HEK293 (cell line): Measurements from ENCODE around the gene CDCA3.

Experiments used
- CTCF ChIA-PET: fragments of 350-600 bp; formaldehyde crosslinking; extraction: SDS; loops from one replicate; lab custom pipeline; 2021; ENCODE audit warnings: antibody characterized with exemption; lab: Yijun Ruan, JAX
- POLR2A ChIA-PET: fragments of 300-600 bp; formaldehyde crosslinking; extraction: SDS; loops from one replicate; lab custom pipeline; 2020; ENCODE audit warnings: antibody characterized with exemption, inconsistent platforms; lab: Yijun Ruan, JAX
- H3K27ac ChIP-seq: fragments of 200-500 bp; sonication (Bioruptor generic); 2 replicates; pipeline ENCODE4 v1.5.1; 2014; ENCODE audit warnings: low read depth, low read length, control low read depth, inconsistent platforms; ENCODE audit errors: extremely low read depth
- H3K36me3 ChIP-seq, 2 experiments: fragments of 200-500 bp in 1 of 2; sonication (Bioruptor generic) in 1 of 2; 1 replicate in 1 of 2; 2 replicates in 1 of 2; pipeline ENCODE4 v1.5.1; 2014 to 2017; ENCODE audit warnings: inconsistent platforms in 2 of 2, low read length in 2 of 2; ENCODE audit not compliant: control insufficient read depth in 2 of 2, insufficient read depth in 1 of 2
- H3K4me1 ChIP-seq: fragments of 200-500 bp; sonication (Bioruptor generic); 2 replicates; pipeline ENCODE4 v1.5.1; 2014; ENCODE audit warnings: mild to moderate bottlenecking, low read length, inconsistent platforms; ENCODE audit not compliant: control insufficient read depth, insufficient read depth
- H3K4me3 ChIP-seq: 2 replicates; pipeline ENCODE4 v1.5.1; 2011; ENCODE audit warnings: low read depth, mild to moderate bottlenecking, control low read depth, low read length, moderate library complexity
- H3K9me3 ChIP-seq: fragments of 200-500 bp; sonication (Bioruptor generic); 2 replicates; pipeline ENCODE4 v1.5.1; 2014; ENCODE audit warnings: low read depth, low read length, inconsistent platforms; ENCODE audit not compliant: control insufficient read depth, insufficient read depth
- HOXA7 ChIP-seq: sonication (generic); formaldehyde crosslinking; IDR thresholded peaks from 2 replicates; pipeline ENCODE4 v1.8.1; 2022; ENCODE audit warnings: missing genetic modification reagents, borderline replicate concordance
- HOXD13 ChIP-seq: sonication (generic); formaldehyde crosslinking; IDR thresholded peaks from 2 replicates; pipeline ENCODE4 v1.8.0; 2022; ENCODE audit warnings: missing genetic modification reagents, borderline replicate concordance
- KLF1 ChIP-seq: fragments of 450-650 bp; formaldehyde crosslinking; IDR thresholded peaks from 2 replicates; pipeline ENCODE4 v1.5.1; 2016; ENCODE audit warnings: missing biosample characterization, missing genetic modification characterization
- PRDM2 ChIP-seq: fragments of 450-650 bp; formaldehyde crosslinking; IDR thresholded peaks from 2 replicates; pipeline ENCODE4 v1.5.1; 2016; ENCODE audit warnings: missing biosample characterization, missing genetic modification characterization, borderline replicate concordance
- PRDM6 ChIP-seq: fragments of 450-650 bp; formaldehyde crosslinking; IDR thresholded peaks from 2 replicates; pipeline ENCODE4 v1.5.1; 2017; ENCODE audit warnings: missing biosample characterization, missing genetic modification characterization
- REPIN1 ChIP-seq: fragments of 450-650 bp; formaldehyde crosslinking; IDR thresholded peaks from 2 replicates; pipeline ENCODE4 v1.5.1; 2017; ENCODE audit warnings: missing biosample characterization, missing genetic modification characterization, low read depth
- ZFP3 ChIP-seq: fragments of 450-650 bp; formaldehyde crosslinking; IDR thresholded peaks from 2 replicates; pipeline ENCODE4 v1.5.1; 2016; ENCODE audit warnings: low read depth, missing biosample characterization, missing genetic modification characterization
- ZNF133 ChIP-seq: fragments of 450-650 bp; formaldehyde crosslinking; IDR thresholded peaks from 2 replicates; pipeline ENCODE4 v1.5.1; 2016; ENCODE audit warnings: missing biosample characterization, missing genetic modification characterization
- ZNF155 ChIP-seq: fragments of 450-650 bp; formaldehyde crosslinking; IDR thresholded peaks from 2 replicates; pipeline ENCODE4 v1.5.1; 2016; ENCODE audit warnings: missing biosample characterization, missing genetic modification characterization
- ZNF16 ChIP-seq: fragments of 450-650 bp; formaldehyde crosslinking; IDR thresholded peaks from 2 replicates; pipeline ENCODE4 v1.5.1; 2016; ENCODE audit warnings: low read depth, missing biosample characterization, missing genetic modification characterization
- ZNF169 ChIP-seq: fragments of 450-650 bp; formaldehyde crosslinking; IDR thresholded peaks from 2 replicates; pipeline ENCODE4 v1.5.1; 2016; ENCODE audit warnings: missing biosample characterization, missing genetic modification characterization
- ZNF239 ChIP-seq: fragments of 450-650 bp; formaldehyde crosslinking; IDR thresholded peaks from 2 replicates; pipeline ENCODE4 v1.5.1; 2016; ENCODE audit warnings: missing biosample characterization, missing genetic modification characterization
- ZNF362 ChIP-seq: fragments of 450-650 bp; formaldehyde crosslinking; IDR thresholded peaks from 2 replicates; pipeline ENCODE4 v1.5.1; 2016; ENCODE audit warnings: missing biosample characterization, missing genetic modification characterization
- ZNF37A ChIP-seq: fragments of 450-650 bp; IDR thresholded peaks from 2 replicates; pipeline ENCODE4 v1.5.1; 2018; ENCODE audit warnings: missing biosample characterization, missing genetic modification characterization
- ZNF433 ChIP-seq: fragments of 450-650 bp; formaldehyde crosslinking; IDR thresholded peaks from 2 replicates; pipeline ENCODE4 v1.5.1; 2016; ENCODE audit warnings: missing biosample characterization, missing genetic modification characterization, low read depth
- ZNF621 ChIP-seq: fragments of 450-650 bp; formaldehyde crosslinking; IDR thresholded peaks from 2 replicates; pipeline ENCODE4 v1.5.1; 2017; ENCODE audit warnings: missing biosample characterization, missing genetic modification characterization
- ZNF677 ChIP-seq: fragments of 450-650 bp; IDR thresholded peaks from 2 replicates; pipeline ENCODE4 v1.5.0; 2018; ENCODE audit warnings: missing biosample characterization, mild to moderate bottlenecking, missing genetic modification characterization, moderate library complexity
- ZNF692 ChIP-seq: fragments of 450-650 bp; formaldehyde crosslinking; IDR thresholded peaks from 2 replicates; pipeline ENCODE4 v1.5.1; 2016; ENCODE audit warnings: missing biosample characterization, missing genetic modification characterization
- ZNF76 ChIP-seq: fragments of 450-650 bp; formaldehyde crosslinking; IDR thresholded peaks from 2 replicates; pipeline ENCODE4; 2016; ENCODE audit warnings: low read depth, missing biosample characterization, missing genetic modification characterization, borderline replicate concordance
- ZNF830 ChIP-seq: fragments of 450-650 bp; IDR thresholded peaks from 2 replicates; pipeline ENCODE4 v1.5.0; 2018; ENCODE audit warnings: missing biosample characterization, missing genetic modification characterization, low read depth, mild to moderate bottlenecking, moderate library complexity
- ZSCAN23 ChIP-seq: fragments of 450-650 bp; formaldehyde crosslinking; IDR thresholded peaks from 2 replicates; pipeline ENCODE4 v1.5.1; 2016; ENCODE audit warnings: missing biosample characterization, missing genetic modification characterization
- ZSCAN30 ChIP-seq: fragments of 450-650 bp; IDR thresholded peaks from 2 replicates; pipeline ENCODE4 v1.5.1; 2018; ENCODE audit warnings: missing biosample characterization, mild to moderate bottlenecking, missing genetic modification characterization, moderate library complexity
- ZSCAN4 ChIP-seq: fragments of 450-650 bp; formaldehyde crosslinking; IDR thresholded peaks from 2 replicates; pipeline ENCODE4 v1.5.1; 2017; ENCODE audit warnings: missing biosample characterization, missing genetic modification characterization
- ZXDB ChIP-seq: fragments of 450-650 bp; formaldehyde crosslinking; IDR thresholded peaks from 2 replicates; pipeline ENCODE4 v1.5.1; 2016; ENCODE audit warnings: missing biosample characterization, missing genetic modification characterization

The CDCA3 gene

GRCh38 chr12:6860942-6861341, 9.9 kb upstream of the CDCA3 start:
- no peak for TF ChIP-seq PRDM6 (tag by site-specific recombination)
- TF ChIP-seq ZNF76 = no peak
- no peak for TF ChIP-seq ZNF239 (tag by site-specific recombination)
- TF ChIP-seq ZNF169 (tag by site-specific recombination) = no peak
- no peak for TF ChIP-seq ZNF433 (tag by site-specific recombination)
- no peak for TF ChIP-seq ZNF155 (tag by site-specific recombination)
- no peak for TF ChIP-seq ZNF677 (tag by site-specific recombination)
- no peak for TF ChIP-seq ZNF621 (tag by site-specific recombination)
- no peak for TF ChIP-seq HOXA7 (CRISPR knock-in tag)
- TF ChIP-seq ZFP3 (tag by site-specific recombination) = no peak
- TF ChIP-seq ZNF692 (tag by site-specific recombination) = no peak
- TF ChIP-seq ZNF37A (tag by site-specific recombination) = no peak
- TF ChIP-seq KLF1 (tag by site-specific recombination) = no peak
- TF ChIP-seq HOXD13 = no peak
- TF ChIP-seq ZSCAN23 (tag by site-specific recombination) = no peak
- no peak for TF ChIP-seq ZSCAN4 (tag by site-specific recombination)
- no peak for TF ChIP-seq ZSCAN30 (tag by site-specific recombination)
- no peak for TF ChIP-seq ZXDB
- no peak for TF ChIP-seq REPIN1 (tag by site-specific recombination)
- TF ChIP-seq ZNF362 (tag by site-specific recombination) = no peak
- ChIA-PET CTCF (interaction anchor here (0.5 to 1.3 kb wide), 3 partner anchors 8 to 252 kb away, joined by 3 to 9 read pairs (median 6); partner anchors contain the start of gene SPSB2), POLR2A (interaction anchor here (2.2 kb wide), 1 partner anchor 9 kb away, joined by 14 read pairs; the partner anchor contains the start of genes CDCA3 and USP5)

GRCh38 chr12:6860116-6860515, 9.0 kb upstream of the CDCA3 start:
- Histone ChIP-seq H3K36me3 (peaks cover 23 to 97% of the 10 kb centered on the region in 2 experiments), H3K4me3 (no peak overlapping the region), H3K4me1 (no peaks in the 10 kb centered on the region), H3K9me3 (no peaks in the 10 kb centered on the region), H3K27ac (no peak overlapping the region)
- POLR2A ChIA-PET = interaction anchor here (0.6 to 2.2 kb wide), 2 partner anchors 9 to 49 kb away, joined by 3 to 14 read pairs; partner anchors contain the start of genes CDCA3 and USP5
- CTCF ChIA-PET = interaction anchor here (0.6 to 1.3 kb wide), 3 partner anchors 9 to 107 kb away, joined by 3 to 6 read pairs (median 4); partner anchors contain the start of genes MLF2 and SPSB2
- no peak for TF ChIP-seq ZNF16 (tag by site-specific recombination)
- TF ChIP-seq ZNF133 = no peak
- no peak for TF ChIP-seq HOXD13
- no peak for TF ChIP-seq PRDM2
- no peak for TF ChIP-seq ZNF830 (tag by site-specific recombination)

More at GRCh38 chr12:6860942-6861341, 9.9 kb upstream of the CDCA3 start:
- Histone ChIP-seq H3K9me3 (no peaks in the 10 kb centered on the region), H3K36me3 (peaks cover 23 to 97% of the 10 kb centered on the region in 2 experiments), H3K27ac (no peak overlapping the region), H3K4me1 (no peaks in the 10 kb centered on the region), H3K4me3 (no peak overlapping the region)
